H9 (cell line): Measurements from ENCODE around the gene OXCT1. TPM values are rescaled to one million over a fixed set of nuclear protein-coding genes. Genes with fewer than 3 reads are reported as not detected.

ENCODE experiments used
- DNase-seq: peaks from one replicate; pipeline ENCODE4 v3.0.0-alpha.2; 2017
- H2AFZ ChIP-seq: one replicate; pipeline ENCODE4 v1.6.1; 2013; ENCODE audit warnings: mild to moderate bottlenecking, low read length, control low read depth, moderate library complexity
- H2AK5ac ChIP-seq: 2 replicates; pipeline ENCODE4 v1.6.1; 2013; ENCODE audit warnings: low read length, control low read depth, mixed read lengths; ENCODE audit not compliant: insufficient read length
- H2BK120ac ChIP-seq: one replicate; pipeline ENCODE4 v1.6.1; 2013; ENCODE audit warnings: low read depth, mild to moderate bottlenecking, low read length, control low read depth, inconsistent platforms; ENCODE audit not compliant: poor library complexity, severe bottlenecking
- H2BK12ac ChIP-seq: 2 replicates; pipeline ENCODE4 v1.6.1; 2013; ENCODE audit warnings: low read length, control low read depth, mixed read lengths, low read depth; ENCODE audit not compliant: insufficient read length
- H2BK15ac ChIP-seq: 2 replicates; pipeline ENCODE4 v1.6.1; 2013; ENCODE audit warnings: low read depth, low read length, control low read depth
- H2BK20ac ChIP-seq: one replicate; pipeline ENCODE4 v1.6.1; 2013; ENCODE audit warnings: low read depth, mild to moderate bottlenecking, low read length, control low read depth, inconsistent platforms; ENCODE audit not compliant: poor library complexity, severe bottlenecking
- H2BK5ac ChIP-seq: 2 replicates; pipeline ENCODE4 v1.6.1; 2013; ENCODE audit warnings: low read length, control low read depth, mixed read lengths; ENCODE audit not compliant: insufficient read length
- H3K14ac ChIP-seq: 2 replicates; pipeline ENCODE4 v1.6.1; 2013; ENCODE audit warnings: low read length, control low read depth; ENCODE audit not compliant: insufficient read depth
- H3K18ac ChIP-seq: 2 replicates; pipeline ENCODE4 v1.6.1; 2013; ENCODE audit warnings: low read depth, mild to moderate bottlenecking, mixed read lengths, low read length, control low read depth; ENCODE audit not compliant: insufficient read length
- H3K23ac ChIP-seq: 2 replicates; pipeline ENCODE4 v1.6.1; 2013; ENCODE audit warnings: low read length, control low read depth, mixed read lengths, low read depth; ENCODE audit not compliant: insufficient read length
- H3K23me2 ChIP-seq: 2 replicates; pipeline ENCODE4 v1.6.1; 2013; ENCODE audit warnings: low read depth, mild to moderate bottlenecking, mixed read lengths, low read length, control low read depth; ENCODE audit not compliant: insufficient read length, poor library complexity, severe bottlenecking
- H3K27ac ChIP-seq: 2 replicates; pipeline ENCODE4 v1.5.1; 2013; ENCODE audit warnings: low read length, control low read depth, mixed read lengths, low read depth; ENCODE audit not compliant: insufficient read length
- H3K27me3 ChIP-seq: 2 replicates; pipeline ENCODE4 v1.6.1; 2013; ENCODE audit warnings: low read length, control low read depth, inconsistent platforms; ENCODE audit not compliant: insufficient read depth
- H3K4ac ChIP-seq: 2 replicates; pipeline ENCODE4 v1.6.1; 2013; ENCODE audit warnings: low read depth, mild to moderate bottlenecking, control low read depth, inconsistent platforms, low read length, moderate library complexity
- H3K4me1 ChIP-seq: 2 replicates; pipeline ENCODE4 v1.6.1; 2013; ENCODE audit warnings: low read length, control low read depth, inconsistent platforms; ENCODE audit not compliant: insufficient read depth
- H3K4me2 ChIP-seq: 2 replicates; pipeline ENCODE4 v1.6.1; 2013; ENCODE audit warnings: low read length, control low read depth, mixed read lengths; ENCODE audit not compliant: insufficient read length, insufficient read depth
- H3K56ac ChIP-seq: 2 replicates; pipeline ENCODE4 v1.6.1; 2013; ENCODE audit warnings: low read depth, mild to moderate bottlenecking, mixed read lengths, low read length, control low read depth; ENCODE audit not compliant: insufficient read length
- H3K79me1 ChIP-seq: 2 replicates; pipeline ENCODE4 v1.6.1; 2013; ENCODE audit warnings: low read depth, mild to moderate bottlenecking, moderate library complexity, low read length, control low read depth, inconsistent platforms; ENCODE audit not compliant: insufficient read depth, poor library complexity, severe bottlenecking
- H3K79me2 ChIP-seq: 2 replicates; pipeline ENCODE4 v1.6.1; 2013; ENCODE audit warnings: low read length, control low read depth, inconsistent platforms; ENCODE audit not compliant: insufficient read depth
- H3K9ac ChIP-seq: 2 replicates; pipeline ENCODE4 v1.6.1; 2013; ENCODE audit warnings: low read length, control low read depth, mixed read lengths; ENCODE audit not compliant: insufficient read length; ENCODE audit errors: extremely low read depth
- H3K9me3 ChIP-seq: one replicate; pipeline ENCODE4 v1.6.1; 2013; ENCODE audit warnings: low read depth, low read length, inconsistent platforms; ENCODE audit not compliant: control insufficient read depth
- H3T11ph ChIP-seq: one replicate; pipeline ENCODE4 v1.6.1; 2013; ENCODE audit warnings: mild to moderate bottlenecking, low read length, control low read depth, inconsistent platforms
- H4K20me1 ChIP-seq: one replicate; pipeline ENCODE4 v1.6.1; 2013; ENCODE audit not compliant: control insufficient read depth, insufficient read length, insufficient read depth
- H4K5ac ChIP-seq: 2 replicates; pipeline ENCODE4 v1.6.1; 2013; ENCODE audit warnings: low read depth, mild to moderate bottlenecking, mixed read lengths, low read length, control low read depth; ENCODE audit not compliant: insufficient read length
- H4K8ac ChIP-seq: replicated peaks from 2 replicates; pipeline ENCODE4 v1.6.1; 2013; ENCODE audit warnings: low read length, control low read depth, mixed read lengths, low read depth; ENCODE audit not compliant: insufficient read length
- H4K91ac ChIP-seq: 2 replicates; pipeline ENCODE4 v1.6.1; 2013; ENCODE audit warnings: low read depth, mild to moderate bottlenecking, moderate library complexity, mixed read lengths, low read length, control low read depth; ENCODE audit not compliant: insufficient read length
- H3K27ac Mint-ChIP-seq, 3 experiments: 2 replicates in 2 of 3; 3 replicates in 1 of 3; pipeline ENCODE4 v1.8.0; 2020 to 2021; ENCODE audit warnings: mixed read lengths in 3 of 3, mild to moderate bottlenecking in 1 of 3, moderate library complexity in 1 of 3
- H3K27me3 Mint-ChIP-seq: 2 replicates; pipeline ENCODE4 v1.8.0; 2021; ENCODE audit warnings: low read depth, mild to moderate bottlenecking, moderate library complexity, mixed read lengths
- H3K36me3 Mint-ChIP-seq, 3 experiments: 2 replicates in 2 of 3; 3 replicates in 1 of 3; pipeline ENCODE4 v1.8.0; 2020 to 2021; ENCODE audit warnings: low read depth in 3 of 3, mixed read lengths in 3 of 3; ENCODE audit not compliant: insufficient read depth in 1 of 3
- H3K4me1 Mint-ChIP-seq, 2 experiments: 2 replicates each; pipeline ENCODE4 v1.8.0; 2020; ENCODE audit warnings: mixed read lengths in 2 of 2
- H3K4me3 Mint-ChIP-seq, 2 experiments: 2 replicates in 1 of 2; 3 replicates in 1 of 2; pipeline ENCODE4 v1.8.0; 2020 to 2021; ENCODE audit warnings: mild to moderate bottlenecking in 2 of 2, mixed read lengths in 2 of 2, moderate library complexity in 1 of 2
- H3K9me3 Mint-ChIP-seq, 2 experiments: 2 replicates in 1 of 2; 3 replicates in 1 of 2; pipeline ENCODE4 v1.8.0; 2020; ENCODE audit warnings: mild to moderate bottlenecking in 2 of 2, mixed read lengths in 2 of 2, moderate library complexity in 1 of 2
- CTCF ChIP-seq: fragments of 200-600 bp; sonication (generic); conservative IDR thresholded peaks from 3 replicates; pipeline ENCODE4 v1.8.0; 2021; ENCODE audit warnings: antibody characterized with exemption, mild to moderate bottlenecking
- whole genome bisulfite sequencing: extraction: QIAGEN DNeasy Blood & Tissue Kit; methylation state at CpG from one replicate; pipeline ENCODE4 v1.1.7; 2013; ENCODE audit warnings: missing lambda C conversion rate, low lambda C conversion rate, mixed read lengths; ENCODE audit not compliant: insufficient read length; ENCODE audit errors: extremely low coverage; 5-methylcytosine and 5-hydroxymethylcytosine counted together
- total RNA-seq: library from RNA; stranded (reverse); gene quantifications from 2 replicates; pipeline ENCODE4 v1.2.1, GENCODE V29; 2021

Gene OXCT1
- total RNA-seq, 1 experiment from 2014 or later = 25.6 TPM

GRCh38 chr5:41918105-41918504 is 47.9 kb upstream of the OXCT1 start:
- no peak overlapping the region for H3K4me3 Mint-ChIP-seq
- Histone ChIP-seq H3K4me2 (no peak overlapping the region), H3K9me3 (no peaks in the 10 kb centered on the region), H4K91ac (no peak overlapping the region), H4K8ac (no peak overlapping the region), H2BK120ac (no peak overlapping the region), H3K79me1 (no peaks in the 10 kb centered on the region), H3K27ac (no peak overlapping the region), H2AK5ac (no peak overlapping the region), H3K79me2 (no peaks in the 10 kb centered on the region), H2BK15ac (no peak overlapping the region), H2BK20ac (no peak overlapping the region), H3T11ph (no peak overlapping the region), H4K20me1 (no peaks in the 10 kb centered on the region), H2BK5ac (no peak overlapping the region), H3K9ac (no peak overlapping the region), H3K18ac (no peak overlapping the region), H2BK12ac (no peak overlapping the region), H3K4ac (no peak overlapping the region), H3K23me2 (no peaks in the 10 kb centered on the region), H3K56ac (no peak overlapping the region), H4K5ac (no peak overlapping the region), H3K4me1 (no peaks in the 10 kb centered on the region), H3K14ac (no peak overlapping the region), H3K23ac (no peak overlapping the region), H2AFZ (no peak overlapping the region), H3K27me3 (no peaks in the 10 kb centered on the region)
- H3K4me1 Mint-ChIP-seq = peaks cover 10 to 11% of the 10 kb centered on the region in 2 experiments
- no peak for TF ChIP-seq CTCF
- no peak overlapping the region for H3K27ac Mint-ChIP-seq
- H3K9me3 Mint-ChIP-seq = no peaks in the 10 kb centered on the region
- no peaks in the 10 kb centered on the region for H3K27me3 Mint-ChIP-seq
- WGBS = no CpG with 5 or more reads among the region's 2 CpGs
- peaks cover 5 to 61% (median 49%) of the 10 kb centered on the region in 3 experiments; a peak in 6 of 7 replicates for H3K36me3 Mint-ChIP-seq
- no peak for DNase-seq
